Ishikawa (cell line): ENCODE measurements around the gene ADGRG3.

Experiments used
- CEBPB ChIP-seq: IDR thresholded peaks from 2 replicates; pipeline ENCODE4 v1.6.1; 2012
- CREB1 ChIP-seq: IDR thresholded peaks from 2 replicates; pipeline ENCODE4 v1.6.1; 2012; ENCODE audit warnings: low read depth
- EGR1 ChIP-seq: IDR thresholded peaks from 2 replicates; pipeline ENCODE4 v1.6.1; 2012
- EP300 ChIP-seq: IDR thresholded peaks from 2 replicates; pipeline ENCODE4 v1.6.1; 2012; ENCODE audit warnings: borderline replicate concordance
- FOXM1 ChIP-seq: IDR thresholded peaks from 2 replicates; pipeline ENCODE4 v1.6.1; 2012; ENCODE audit warnings: low read depth, borderline replicate concordance
- MAX ChIP-seq: IDR thresholded peaks from 2 replicates; pipeline ENCODE4 v1.6.1; 2012
- NFIC ChIP-seq: IDR thresholded peaks from 2 replicates; pipeline ENCODE4 v1.6.1; 2012
- RAD21 ChIP-seq: IDR thresholded peaks from 2 replicates; pipeline ENCODE4 v1.6.1; 2012; ENCODE audit warnings: low read depth
- REST ChIP-seq: IDR thresholded peaks from 2 replicates; pipeline ENCODE4 v1.6.1; 2012; ENCODE audit warnings: low read depth, mild to moderate bottlenecking
- TAF1 ChIP-seq: IDR thresholded peaks from 2 replicates; pipeline ENCODE4 v1.6.1; 2012; ENCODE audit warnings: low read depth, mild to moderate bottlenecking
- TCF12 ChIP-seq: IDR thresholded peaks from 2 replicates; pipeline ENCODE4 v1.6.1; 2012; ENCODE audit warnings: low read depth
- TEAD4 ChIP-seq: IDR thresholded peaks from 2 replicates; pipeline ENCODE4 v1.6.1; 2012
- YY1 ChIP-seq: IDR thresholded peaks from 2 replicates; pipeline ENCODE4 v1.6.1; 2012; ENCODE audit warnings: low read depth
- ZBTB7A ChIP-seq: IDR thresholded peaks from 2 replicates; pipeline ENCODE4 v1.6.1; 2012; ENCODE audit warnings: low read depth
- TF ChIP-seq, protein P1 (sequence below): IDR thresholded peaks from 2 replicates; pipeline ENCODE4 v1.6.1; 2012

Gene ADGRG3

DNA sequence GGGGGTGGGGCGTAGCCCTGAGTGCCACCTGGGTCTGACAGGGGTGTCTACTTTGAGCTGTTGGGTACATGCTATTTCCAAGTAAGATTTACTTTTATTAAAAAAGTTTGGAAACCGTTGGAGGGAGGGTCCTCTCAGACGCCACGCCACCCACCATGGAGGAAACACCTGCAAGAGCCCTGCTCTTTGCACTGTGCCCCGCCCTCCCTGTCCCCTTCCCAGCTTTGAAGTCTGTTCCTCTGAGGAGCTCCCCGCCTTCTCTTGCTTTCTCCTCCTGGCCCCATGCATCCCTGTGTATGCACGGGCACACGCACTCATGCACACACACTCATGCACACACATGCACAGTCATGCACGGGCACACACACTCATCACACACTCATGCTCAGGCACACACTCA, 24.2 kb upstream of the ADGRG3 start:
- TF ChIP-seq TEAD4 (no peak), CEBPB (no peak)

GRCh38 chr16:57644383-57645014, 23.6 kb upstream of the ADGRG3 start:
- TF ChIP-seq CREB1 = no peak
- no peak for TF ChIP-seq TAF1
- TF ChIP-seq EGR1 = no peak
- TF ChIP-seq, protein P1, sequence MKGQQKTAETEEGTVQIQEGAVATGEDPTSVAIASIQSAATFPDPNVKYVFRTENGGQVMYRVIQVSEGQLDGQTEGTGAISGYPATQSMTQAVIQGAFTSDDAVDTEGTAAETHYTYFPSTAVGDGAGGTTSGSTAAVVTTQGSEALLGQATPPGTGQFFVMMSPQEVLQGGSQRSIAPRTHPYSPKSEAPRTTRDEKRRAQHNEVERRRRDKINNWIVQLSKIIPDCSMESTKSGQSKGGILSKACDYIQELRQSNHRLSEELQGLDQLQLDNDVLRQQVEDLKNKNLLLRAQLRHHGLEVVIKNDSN = no peak

- TF ChIP-seq MAX (no peak), TEAD4 (no peak), ZBTB7A (no peak)
These were observed 22.9 kb upstream of the ADGRG3 start for GRCh38 chr16:57645169-57645568.

DNA sequence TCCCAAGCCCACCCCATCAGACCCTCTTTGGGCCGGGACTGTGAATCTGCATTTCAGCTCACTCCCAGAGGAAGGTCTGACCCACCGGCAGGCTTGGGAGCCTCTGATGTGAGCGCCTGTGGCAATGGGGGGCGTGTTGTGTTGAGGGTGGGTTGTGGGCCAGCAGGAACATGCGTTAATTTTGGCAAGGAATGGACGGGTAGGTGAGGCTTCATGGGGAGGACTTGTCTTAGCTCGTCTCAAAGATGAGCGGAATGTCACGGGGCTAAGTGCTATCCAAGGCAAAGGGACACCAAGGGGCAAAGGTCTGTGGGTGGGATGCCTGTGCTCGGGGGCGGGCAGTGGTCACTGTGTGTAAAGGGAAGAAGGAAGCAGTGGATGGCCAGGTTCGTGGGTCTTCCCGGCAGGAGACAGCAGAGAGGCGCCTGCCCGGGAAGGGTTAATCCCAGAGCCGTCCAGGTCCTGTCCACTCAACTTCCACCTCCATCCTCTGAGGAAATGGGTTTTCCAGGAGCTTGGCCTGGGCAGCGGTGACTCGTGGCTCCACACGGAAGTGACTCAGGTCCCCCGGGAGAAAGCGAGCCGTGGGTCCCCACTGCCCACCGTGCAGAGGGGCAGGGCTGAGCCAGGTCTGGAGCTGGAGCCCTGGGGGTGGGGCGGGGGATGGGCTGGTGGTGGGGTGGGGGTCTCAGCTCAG, 22.3 kb upstream of the ADGRG3 start:
- TF ChIP-seq NFIC (no peak), TEAD4 (no peak), EGR1 (no peak), TAF1 (no peak), MAX (no peak), FOXM1 (no peak), EP300 (no peak), REST (no peak), CREB1 (no peak), ZBTB7A (no peak), TCF12 (no peak)
- TF ChIP-seq, protein P1 = no peak

GRCh38 chr16:57646388-57647039, 21.6 kb upstream of the ADGRG3 start:
- TF ChIP-seq EGR1 (no peak), EP300 (no peak), REST (no peak), CEBPB (no peak), TEAD4 (no peak), FOXM1 (no peak), ZBTB7A (no peak), MAX (no peak), TCF12 (no peak), TAF1 (no peak), YY1 (no peak), NFIC (no peak), CREB1 (no peak), RAD21 (no peak)
- TF ChIP-seq, protein P1 = no peak
